NAMALWA (cell line): ENCODE measurements around the gene EPS8L1.

Experiments
- DNase-seq: peaks from one replicate; pipeline ENCODE4 v3.0.0-alpha.2; 2015; ENCODE audit warnings: low spot score

Gene EPS8L1

DNA sequence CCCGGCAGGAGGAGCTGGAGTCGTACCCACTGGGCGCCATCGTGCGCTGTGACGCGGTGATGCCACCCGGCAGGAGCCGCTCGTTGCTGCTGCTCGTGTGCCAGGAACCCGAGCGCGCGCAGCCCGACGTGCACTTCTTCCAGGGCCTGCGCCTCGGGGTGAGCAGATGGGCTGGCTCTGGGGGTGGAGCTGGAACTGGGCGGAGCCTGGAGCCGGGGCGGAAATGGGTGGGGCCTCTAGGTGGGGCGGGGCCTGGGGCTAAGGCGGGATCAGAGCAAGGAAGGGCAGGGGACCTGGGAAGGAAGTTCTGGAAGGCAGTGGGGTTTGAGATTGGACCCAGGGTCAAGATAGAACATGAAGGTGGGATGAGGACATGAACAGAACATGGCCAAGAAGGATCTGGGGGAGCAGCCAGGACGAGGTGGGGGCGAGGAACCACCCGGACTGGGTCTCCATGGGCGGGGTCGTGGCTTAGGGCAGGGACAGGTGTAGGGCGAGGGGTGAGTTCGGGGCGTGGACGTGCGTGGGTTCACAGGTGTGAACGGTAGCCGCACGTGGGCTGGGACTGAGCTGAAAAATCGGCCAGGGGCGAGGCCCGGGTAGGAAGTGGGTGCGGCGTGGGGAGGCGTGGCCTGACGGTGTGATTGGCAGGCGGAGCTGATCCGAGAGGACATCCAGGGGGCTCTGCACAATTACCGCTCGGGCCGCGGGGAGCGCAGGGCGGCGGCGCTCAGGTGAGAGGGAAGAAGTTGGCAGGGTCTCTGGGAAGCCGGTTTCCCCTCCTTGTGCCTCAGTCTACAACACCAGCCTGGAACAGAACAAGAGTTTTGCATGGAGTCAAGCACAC, 4.7 kb downstream of the EPS8L1 start:
- DNase-seq: peak; percentile 84

DNA sequence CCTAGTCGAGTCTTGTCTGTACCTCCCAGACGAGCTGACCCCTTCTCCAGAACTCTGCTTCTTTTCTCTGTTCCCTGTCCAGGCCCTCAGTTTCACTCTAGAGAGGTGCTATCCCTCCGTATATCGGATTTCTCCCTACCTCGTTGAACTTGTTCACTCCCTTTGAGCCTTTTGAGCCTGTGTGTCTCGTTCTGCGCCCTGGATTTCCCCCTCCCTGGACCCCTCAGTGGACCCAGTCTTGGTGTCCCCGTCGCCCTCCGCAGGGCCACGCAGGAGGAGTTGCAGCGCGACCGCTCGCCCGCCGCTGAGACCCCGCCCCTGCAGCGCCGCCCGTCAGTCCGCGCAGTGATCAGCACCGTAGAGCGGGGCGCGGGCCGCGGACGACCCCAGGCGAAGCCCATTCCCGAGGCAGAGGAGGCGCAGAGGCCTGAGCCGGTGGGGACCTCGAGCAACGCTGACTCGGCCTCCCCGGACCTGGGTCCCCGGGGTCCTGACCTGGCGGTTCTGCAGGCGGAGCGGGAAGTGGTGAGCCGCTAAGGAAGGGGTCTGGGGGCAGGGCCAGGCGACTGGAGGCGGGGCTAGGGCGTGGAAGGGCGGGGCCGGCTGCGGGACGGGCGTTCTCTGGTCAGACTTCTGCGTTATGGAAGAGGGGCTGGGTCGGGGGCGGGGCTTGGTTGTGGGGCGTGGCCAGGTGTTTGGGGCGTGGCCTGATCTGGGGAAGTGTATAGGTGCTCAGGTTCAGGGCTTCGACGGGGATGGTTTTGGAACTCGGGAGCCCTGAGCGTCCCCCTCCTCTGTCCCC, 5.5 kb downstream of the EPS8L1 start:
- peak; percentile 91 for DNase-seq

DNA sequence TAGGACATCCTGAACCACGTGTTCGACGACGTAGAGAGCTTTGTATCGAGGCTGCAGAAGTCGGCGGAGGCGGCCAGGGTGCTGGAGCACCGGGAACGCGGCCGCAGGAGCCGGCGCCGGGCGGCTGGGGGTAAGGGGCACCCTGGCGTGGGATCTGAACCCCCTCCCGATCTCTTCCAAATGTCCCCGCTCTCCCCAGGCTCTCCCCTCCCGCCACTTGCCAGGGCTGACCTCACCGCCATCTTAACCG, 6.0 kb downstream of the EPS8L1 start:
- no peak for DNase-seq

DNA sequence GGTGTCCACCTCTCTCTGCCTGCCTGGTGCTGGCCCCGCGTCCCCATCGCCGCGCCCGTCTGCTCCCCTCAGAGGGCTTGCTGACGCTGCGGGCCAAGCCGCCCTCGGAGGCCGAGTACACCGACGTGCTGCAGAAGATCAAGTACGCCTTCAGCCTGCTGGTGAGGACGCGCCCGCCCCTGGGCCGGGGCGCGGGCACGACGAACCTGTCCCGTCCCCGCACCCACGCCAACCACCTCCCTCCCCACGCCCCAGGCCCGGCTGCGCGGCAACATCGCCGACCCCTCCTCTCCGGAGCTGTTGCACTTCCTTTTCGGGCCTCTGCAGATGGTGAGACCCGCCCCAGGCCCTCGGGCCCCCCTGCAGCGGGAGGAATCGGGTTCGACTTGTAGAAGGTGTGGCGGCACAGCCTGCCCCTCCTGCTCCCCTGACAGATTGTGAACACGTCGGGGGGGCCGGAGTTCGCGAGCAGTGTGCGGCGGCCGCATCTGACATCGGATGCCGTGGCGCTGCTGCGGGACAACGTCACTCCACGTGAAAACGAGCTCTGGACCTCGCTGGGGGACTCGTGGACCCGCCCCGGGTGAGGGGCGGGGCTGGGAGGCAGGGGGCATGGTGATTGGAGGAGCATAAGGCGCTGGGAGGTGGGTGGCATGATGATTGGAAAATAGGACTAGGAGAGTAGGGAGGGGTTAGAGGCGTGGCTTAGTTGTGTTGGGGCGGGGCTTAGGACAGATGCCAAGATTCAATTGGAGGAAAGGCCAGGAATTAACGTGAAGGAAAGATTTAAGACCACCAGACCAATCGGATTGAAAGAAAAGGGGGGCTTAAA, 6.6 kb downstream of the EPS8L1 start:
- peak; percentile 75 for DNase-seq

DNA sequence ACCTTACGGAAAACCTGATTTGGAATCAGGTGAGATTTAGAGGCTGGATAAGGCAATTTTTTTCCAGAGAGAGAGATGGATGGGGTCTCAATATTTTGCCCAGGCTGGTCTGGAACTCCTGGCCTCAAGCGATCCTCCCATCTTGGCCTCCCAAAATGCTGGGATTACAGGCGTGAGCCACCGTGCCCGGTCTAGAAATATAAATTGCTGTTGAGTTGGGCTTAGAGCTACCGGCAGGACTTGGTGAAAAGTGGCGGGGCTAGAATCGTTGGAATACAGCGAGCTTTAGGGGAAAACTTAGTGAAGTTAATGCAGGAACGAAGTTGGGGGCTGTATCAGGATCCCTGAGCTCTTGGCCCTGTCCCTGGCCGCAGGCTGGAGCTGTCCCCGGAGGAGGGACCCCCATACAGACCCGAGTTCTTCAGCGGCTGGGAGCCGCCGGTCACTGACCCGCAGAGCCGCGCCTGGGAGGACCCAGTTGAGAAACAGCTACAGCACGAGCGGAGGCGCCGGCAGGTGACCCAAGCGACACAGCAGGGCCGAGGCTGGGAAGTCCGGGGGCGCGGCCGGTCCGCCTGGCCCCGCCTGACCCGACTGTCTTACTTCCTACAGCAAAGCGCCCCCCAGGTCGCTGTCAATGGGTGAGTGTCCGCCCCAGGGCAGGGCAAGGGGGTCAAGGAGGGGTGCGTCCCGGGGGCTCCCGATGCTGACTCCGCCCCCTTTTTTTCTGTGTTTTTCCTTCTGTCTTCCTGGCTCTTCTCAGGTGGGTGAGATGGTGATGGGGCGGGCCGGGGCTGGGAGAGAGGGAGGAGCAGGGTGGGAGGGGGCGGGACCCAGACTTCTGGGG, 7.6 kb downstream of the EPS8L1 start:
- no peak for DNase-seq

DNA sequence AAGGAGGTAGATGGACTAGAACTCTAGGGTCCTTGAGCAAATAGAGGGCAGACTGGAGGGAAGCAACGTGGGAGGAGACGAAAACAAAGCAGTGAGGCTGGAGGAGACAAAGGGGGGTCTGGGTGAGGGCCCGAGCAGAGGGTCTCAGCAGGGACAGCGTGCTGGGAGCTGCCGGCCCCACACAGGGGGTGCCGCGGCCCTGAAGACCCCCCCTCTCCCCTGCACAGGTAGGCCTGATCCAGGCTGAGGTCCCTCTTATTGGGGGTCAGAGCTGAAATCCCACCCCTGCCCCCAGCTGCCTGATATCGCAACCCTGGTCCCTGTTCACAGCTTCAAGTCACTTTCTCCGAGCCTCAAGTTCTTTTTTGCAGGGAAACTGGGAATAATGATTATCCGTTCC, 8.7 kb downstream of the EPS8L1 start:
- DNase-seq: no peak

DNA sequence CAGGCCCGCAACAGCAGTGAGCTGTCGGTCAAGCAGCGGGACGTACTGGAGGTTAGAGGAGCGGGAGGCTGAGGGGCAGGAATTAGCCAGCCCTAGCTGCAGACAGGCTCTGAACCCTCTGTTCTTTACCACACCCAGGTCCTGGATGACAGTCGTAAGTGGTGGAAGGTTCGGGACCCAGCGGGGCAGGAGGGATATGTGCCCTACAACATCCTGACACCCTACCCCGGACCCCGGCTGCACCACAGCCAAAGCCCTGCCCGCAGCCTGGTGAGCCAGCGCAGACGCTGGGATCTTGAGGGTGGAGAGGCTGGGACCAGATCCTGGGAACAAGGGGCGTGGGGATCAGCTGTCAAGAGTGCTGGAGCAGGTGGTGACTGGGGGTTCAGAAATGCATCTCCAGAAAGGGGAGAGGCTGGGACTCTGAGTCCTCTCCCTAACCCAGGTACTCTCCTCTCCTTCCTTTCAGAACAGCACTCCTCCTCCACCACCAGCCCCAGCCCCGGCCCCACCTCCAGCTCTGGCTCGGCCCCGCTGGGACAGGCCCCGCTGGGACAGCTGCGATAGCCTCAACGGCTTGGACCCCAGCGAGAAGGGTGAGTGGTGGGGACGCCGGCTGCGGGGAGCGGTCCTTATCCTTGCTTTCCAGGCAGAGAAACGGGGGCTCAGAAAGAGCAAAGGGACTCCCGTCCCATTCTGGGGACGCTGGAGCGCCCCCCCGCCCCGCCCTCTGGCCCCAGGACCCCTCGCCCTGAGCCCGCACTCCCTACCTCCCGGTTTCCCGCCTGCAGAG, 10.4 kb downstream of the EPS8L1 start:
- DNase-seq: no peak

DNA sequence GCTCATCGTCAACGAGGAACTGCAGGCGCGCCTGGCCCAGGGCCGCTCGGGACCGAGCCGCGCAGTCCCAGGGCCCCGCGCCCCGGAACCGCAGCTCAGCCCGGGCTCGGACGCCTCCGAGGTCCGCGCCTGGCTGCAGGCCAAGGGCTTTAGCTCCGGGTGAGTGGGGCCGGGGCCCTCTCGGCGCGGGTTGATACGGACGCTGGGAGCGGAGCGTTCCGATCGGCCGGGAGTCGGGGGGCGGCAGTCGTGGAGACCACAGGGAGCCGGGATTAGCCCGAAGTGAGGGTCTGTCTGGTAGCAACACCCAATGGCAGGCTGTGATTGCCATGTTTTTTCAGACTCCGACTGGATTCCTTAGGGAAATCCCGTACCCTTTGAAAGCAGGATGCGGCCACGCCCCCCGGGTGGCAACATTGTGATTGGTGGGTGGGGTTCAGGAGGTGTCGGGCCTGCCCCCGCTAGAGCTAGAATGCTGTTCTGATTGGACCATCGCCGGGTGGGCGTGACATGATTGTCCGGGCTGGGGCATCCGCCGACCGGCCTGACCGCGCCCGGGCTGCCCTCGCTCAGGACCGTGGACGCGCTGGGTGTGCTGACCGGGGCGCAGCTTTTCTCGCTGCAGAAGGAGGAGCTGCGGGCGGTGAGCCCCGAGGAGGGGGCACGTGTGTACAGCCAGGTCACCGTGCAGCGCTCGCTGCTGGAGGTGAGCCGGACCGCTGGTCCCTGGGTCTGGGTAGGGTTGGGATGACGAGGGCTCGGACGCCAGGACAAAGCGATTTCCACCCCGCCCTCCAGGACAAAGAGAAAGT, 11.3 kb downstream of the EPS8L1 start:
- no peak for DNase-seq

DNA sequence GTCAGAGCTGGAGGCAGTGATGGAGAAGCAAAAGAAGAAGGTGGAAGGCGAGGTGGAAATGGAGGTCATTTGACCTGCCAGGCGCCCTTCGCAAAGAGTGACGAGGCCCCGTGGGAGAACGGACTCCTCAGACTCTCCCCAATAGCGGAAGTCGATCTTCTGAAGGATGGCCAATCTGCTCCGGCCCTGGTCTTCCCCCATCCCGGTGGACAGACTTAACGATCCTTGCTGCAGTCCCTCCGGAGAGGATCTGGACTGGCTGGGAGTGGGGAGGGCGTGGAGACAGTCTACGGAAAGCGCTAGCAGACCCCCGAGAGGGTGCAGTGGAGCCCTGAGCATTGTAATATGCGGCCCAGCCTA, 11.9 kb downstream of the EPS8L1 start:
- DNase-seq: no peak

DNA sequence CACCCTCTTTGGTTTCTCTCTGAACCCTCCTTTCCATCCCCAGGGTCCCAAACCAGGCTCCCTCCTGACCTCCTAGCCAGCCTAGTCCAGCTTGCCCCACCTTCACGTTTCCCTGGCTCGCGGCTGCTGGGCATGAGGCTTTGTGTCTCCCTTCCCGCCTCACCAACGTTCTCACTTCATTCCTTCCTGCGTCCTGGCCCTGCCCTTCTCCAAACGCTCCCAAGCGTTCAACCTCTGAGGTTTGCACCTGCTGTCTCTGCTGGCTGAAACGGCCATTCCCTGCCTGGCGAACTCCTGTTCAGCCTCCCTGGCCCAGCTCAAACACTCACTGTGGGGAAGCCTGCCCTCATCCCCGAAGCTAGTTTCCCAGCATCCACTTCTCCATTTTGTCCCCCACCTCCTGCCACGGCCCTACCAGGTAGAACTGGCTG, 12.4 kb downstream of the EPS8L1 start:
- no peak for DNase-seq

DNA sequence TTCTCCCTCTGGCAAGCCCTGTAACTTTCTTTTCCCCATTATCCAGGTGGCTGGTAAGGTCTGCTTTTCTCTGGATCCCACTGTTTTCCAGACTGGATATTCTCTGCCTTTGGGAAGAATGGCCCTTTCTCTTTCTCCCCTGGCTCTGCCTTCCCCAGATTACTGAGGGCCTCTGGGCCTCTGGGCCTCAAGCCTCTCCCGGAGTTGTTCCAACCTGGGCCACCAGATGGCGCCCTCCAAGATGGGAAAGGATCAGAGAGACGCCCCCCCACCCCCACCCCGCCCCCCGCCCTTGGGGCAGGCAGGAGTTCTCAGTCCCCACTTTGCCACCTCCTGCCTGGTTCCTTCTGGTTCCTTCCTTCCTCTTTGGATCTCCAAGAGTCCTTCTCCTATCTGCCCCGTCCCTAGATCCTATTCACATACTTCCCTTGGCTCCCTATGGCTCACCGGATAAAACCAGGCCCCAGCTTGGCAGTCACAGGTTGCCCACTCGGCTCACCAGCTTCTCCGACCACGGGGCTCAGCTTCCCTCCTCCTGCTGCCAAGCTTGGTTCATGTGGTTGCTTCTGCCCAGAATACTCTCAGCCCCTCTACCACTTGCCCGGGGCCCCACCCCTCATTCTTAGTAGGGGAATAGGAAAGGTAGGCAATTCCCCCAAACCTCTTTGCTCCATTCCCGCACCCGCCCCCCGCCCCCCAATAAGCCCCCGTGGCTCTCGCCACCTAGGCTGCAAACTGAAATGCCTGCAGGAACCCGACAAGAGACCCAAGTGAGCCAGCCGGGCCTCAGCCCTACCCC, 13.1 kb downstream of the EPS8L1 start:
- peak; percentile 85 for DNase-seq

DNA sequence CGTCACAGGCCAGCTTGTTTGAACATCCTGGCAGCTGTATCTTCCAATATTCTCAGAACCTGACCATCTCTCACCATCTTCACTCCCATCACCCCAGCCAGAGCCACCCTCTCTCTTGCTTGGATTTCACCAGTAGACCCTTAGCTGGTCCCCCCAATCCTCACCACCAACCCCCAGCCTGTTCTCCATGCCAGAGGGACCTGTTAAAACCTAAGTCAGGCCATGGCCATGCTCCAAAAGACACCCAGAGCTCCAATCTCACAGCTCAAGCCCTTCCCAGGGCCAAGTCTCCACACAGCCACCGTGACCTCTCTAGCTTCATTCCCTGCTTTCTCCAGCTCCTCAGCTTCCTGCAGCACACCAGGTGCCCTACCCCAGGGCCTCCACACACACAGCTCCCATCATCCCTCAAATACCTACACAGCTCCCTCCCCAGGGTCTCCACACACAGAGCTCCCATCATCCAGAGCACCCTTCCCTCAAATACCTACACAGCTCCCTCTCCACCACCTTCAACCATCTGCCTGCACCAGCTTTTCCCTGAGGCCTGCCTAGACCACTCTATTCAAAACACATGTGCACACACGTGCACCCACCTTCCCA, 13.8 kb downstream of the EPS8L1 start:
- DNase-seq: no peak

DNA sequence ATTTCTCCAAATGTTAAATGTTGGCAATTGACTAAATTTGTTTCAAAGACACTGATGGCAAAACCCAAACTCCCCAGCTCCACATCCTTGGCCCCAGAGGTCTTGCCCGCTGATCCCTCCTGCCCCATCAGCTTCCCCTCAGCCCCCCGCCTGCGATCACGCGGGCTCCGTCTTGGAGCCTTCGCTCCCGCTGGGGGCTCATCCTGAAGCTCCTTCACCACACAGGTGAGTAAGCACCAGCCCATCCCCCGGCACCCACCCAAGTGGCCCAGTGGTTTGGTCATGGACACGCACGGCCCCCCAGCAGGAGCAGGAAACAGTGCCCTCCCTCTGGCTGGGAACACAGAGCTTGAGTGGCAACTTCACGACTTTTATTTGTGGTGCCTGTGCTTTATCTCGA, 14.9 kb downstream of the EPS8L1 start:
- DNase-seq: no peak

DNA sequence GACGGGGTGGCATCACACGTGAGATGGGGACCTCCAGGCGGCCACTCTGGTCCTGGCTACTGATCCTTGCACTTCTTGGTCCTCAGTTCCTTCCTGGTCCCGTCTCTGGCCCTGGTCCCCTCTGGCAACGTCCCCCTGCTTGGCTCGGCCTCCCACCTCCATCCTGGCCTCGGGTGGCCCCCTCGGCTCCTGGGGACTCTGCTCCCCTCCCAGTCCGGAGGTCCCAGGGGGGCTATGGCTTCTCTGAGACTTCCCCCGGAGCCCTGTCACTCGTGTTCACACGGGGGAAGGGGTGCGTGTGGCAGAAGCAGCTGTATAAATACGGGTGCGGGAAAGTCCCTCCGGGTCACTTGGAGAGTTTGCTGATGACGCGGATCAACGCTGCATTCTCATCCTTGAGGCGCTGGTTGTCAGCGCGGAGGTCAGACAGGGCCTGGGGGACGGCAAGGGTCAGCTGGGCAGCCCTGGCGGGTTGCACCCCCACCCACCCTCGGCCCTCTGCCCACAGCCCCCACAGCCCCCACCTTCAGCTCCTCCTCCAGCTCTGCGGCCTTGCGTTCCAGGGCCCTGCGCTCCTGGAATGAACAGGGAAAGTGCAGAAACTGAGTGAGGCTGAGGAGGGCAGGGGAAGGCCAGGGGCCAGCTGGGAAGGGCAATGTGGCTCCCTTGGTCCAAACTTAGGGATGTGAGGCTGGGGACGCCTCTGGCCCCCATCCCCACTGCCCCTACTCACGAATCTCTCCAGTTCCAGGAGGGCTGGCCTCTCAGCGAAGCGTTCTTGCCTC, 15.6 kb downstream of the EPS8L1 start:
- no peak for DNase-seq

DNA sequence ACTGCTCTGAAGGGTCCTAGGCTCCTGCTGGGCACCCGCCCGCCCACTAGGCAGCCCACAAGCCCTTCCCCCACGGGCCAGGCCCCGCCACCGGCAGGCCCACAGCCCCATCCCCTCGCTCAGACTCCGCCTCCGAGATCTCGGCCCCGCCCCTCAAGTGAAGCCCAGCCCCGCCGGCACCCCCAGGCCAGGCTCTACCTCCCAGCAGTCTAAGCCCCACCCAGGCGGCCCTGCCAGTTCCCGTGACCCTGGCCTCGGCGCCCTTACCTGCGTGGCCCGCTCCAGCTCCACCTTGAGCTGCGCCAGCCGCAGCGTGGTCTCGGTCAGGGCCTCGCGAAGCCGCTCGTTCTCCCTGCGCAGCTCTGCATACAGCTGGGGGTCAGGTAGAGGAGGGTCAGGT, 16.3 kb downstream of the EPS8L1 start:
- DNase-seq: no peak

DNA sequence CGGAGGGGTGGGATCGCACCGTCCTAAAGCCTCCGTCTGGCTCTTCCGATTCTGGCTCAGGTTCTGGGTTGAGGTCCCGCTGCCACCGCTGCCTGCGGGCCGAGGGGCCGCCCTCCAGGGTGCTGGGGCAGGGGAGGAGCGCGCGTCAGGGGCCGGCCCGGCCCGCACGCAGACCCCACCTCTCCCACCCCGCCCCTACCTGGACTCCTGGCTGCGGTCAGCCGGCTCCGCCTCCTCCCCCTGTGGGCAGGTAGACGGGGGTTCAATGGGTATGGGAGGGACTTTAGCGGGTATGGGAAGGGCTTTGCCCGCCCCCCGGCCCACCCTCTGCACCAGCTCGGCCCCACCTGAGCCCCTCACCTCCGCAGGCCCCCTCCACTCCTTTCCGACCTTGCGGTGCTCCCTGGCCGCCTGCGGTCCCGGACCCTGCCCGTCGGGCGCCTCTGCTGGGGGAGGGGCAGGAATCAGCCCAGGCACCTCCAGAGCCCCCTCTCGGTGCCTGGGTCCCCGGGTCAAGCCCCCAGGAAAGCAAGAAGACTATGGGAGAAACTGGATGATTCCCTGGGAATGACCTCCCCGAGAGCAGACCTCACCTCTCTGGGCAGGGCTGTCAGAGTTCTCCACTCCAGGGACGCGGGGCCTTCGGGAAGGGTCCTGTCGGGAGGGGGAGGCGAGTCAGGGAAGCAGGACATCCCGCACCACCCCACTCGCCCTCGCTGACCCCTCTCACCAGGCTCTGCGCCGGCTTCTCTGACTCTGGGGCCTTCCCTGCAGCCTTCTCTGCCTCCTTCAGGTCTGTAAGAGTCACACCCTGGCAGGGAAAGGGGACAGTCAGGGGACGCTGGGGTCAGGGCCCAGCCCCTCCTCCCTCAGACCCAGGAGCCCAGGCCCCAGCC, 17.0 kb downstream of the EPS8L1 start:
- DNase-seq: no peak
